ENCODE results near the gene ELF1. TPM values are rescaled to one million over a fixed set of nuclear protein-coding genes. Genes with fewer than 3 reads are reported as not detected.

The ELF1 gene
- total and polyA plus RNA-seq, 7 experiments from 2014 or later = 117 to 193 (median 169) TPM

GRCh38 chr13:40992678-40993518, 26.2 kb downstream of the ELF1 start:
- CTCF ChIA-PET = interaction anchor here (0.6 to 1.9 kb wide), 10 partner anchors 10 to 593 kb away, joined by 3 to 9 read pairs (median 4); no protein-coding TSS in a partner anchor
- Mint-ChIP-seq H3K36me3 (peaks cover 0 to 17% (median 9%) of the 10 kb centered on the region in 5 donors), H3K4me1 (peaks cover 58 to 98% (median 91%) of the 10 kb centered on the region in 7 donors), H3K4me3 (peak overlapping the region; percentile 12 to 57 (median 46)), H3K27ac (peak overlapping the region; percentile 54 to 94 (median 87)), H3K27me3 (no peaks in the 10 kb centered on the region), H3K9me3 (no peaks in the 10 kb centered on the region)
- POLR2A ChIA-PET = interaction anchor here (0.6 to 2.0 kb wide), 10 partner anchors 9 to 71 kb away, joined by 3 to 10 read pairs (median 4); no protein-coding TSS in a partner anchor
- Histone ChIP-seq H3K4me1 (ENCODE audit: control insufficient read depth in 2 of 2, insufficient read depth in 2 of 2, low read length in 2 of 2) (peaks cover 48 to 64% of the 10 kb centered on the region in 2 donors), H3K36me3 (ENCODE audit: control insufficient read depth in 2 of 3, insufficient read depth in 3 of 3, low read length in 3 of 3) (no peaks in the 10 kb centered on the region), H3K27me3 (ENCODE audit: control insufficient read depth in 2 of 2, insufficient read depth in 2 of 2, low read length in 2 of 2) (no peaks in the 10 kb centered on the region), H3K9me3 (ENCODE audit: control insufficient read depth in 2 of 3, low read length in 3 of 3) (no peaks in the 10 kb centered on the region), H3K4me3 (ENCODE audit: low read length) (no peak overlapping the region), H3K27ac (ENCODE audit: low read depth, low read length) (peak overlapping the region; percentile 57)
- DNase-seq (peak in 1 of 9 donors; percentile 52), ATAC-seq (peak; percentile 50)
- intact Hi-C loops (cut with micrococcal nuclease) = loop anchor here (1.0 kb wide), 3 partner anchors 9 to 217 kb away; no protein-coding TSS in a partner anchor

DNA sequence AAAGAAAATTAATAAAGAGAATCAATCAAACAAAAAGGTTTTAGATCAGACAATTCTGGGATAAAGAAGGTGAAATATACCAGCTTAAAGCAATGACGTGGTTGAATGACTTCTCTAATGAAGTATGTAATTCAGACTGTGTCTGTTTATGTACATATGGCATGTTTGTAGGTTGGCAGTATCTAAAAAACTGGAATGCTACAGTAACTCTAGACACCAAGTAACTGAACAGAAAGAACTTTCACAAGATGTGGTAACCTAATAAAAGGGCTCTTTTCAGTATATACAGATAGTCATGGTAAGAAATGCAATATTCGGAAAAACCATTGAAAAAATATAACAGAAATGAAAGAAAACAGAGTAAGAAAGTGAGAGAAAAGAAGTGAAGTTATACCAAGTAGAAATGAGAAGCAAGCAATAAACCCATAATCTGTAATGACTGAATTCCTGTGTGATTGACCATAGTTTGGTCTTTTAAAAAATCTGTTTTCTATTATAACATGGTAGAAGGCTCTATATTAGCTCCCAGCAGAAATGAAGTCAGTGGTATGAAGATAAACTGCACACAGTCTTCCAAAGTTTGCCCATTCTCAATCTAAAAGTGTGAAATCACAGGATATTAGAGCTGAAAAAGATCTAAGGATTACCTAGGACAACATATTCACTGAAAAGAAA, 31.4 kb downstream of the ELF1 start:
- H3K27me3 Mint-ChIP-seq = no peaks in the 10 kb centered on the region
- ATAC-seq (no peak), DNase-seq (no peak)
- Histone ChIP-seq H3K9me3 (ENCODE audit: control insufficient read depth in 2 of 3, low read length in 3 of 3) (no peaks in the 10 kb centered on the region), H3K27me3 (ENCODE audit: control insufficient read depth in 2 of 2, insufficient read depth in 2 of 2, low read length in 2 of 2) (no peaks in the 10 kb centered on the region), H3K27ac (ENCODE audit: low read depth, low read length) (peak overlapping the region; percentile 30), H3K36me3 (ENCODE audit: control insufficient read depth in 2 of 3, insufficient read depth in 3 of 3, low read length in 3 of 3) (no peaks in the 10 kb centered on the region), H3K4me1 (ENCODE audit: control insufficient read depth in 2 of 2, insufficient read depth in 2 of 2, low read length in 2 of 2) (peaks cover 38 to 67% of the 10 kb centered on the region in 2 donors), H3K4me3 (ENCODE audit: low read length) (no peak overlapping the region)
- ChIA-PET POLR2A (interaction anchor here (0.6 to 2.2 kb wide), 3 partner anchors 9 to 32 kb away, joined by 3 to 8 read pairs (median 5); partner anchors contain the start of gene ELF1), CTCF (interaction anchor here (0.9 kb wide), 1 partner anchor 214 kb away, joined by 3 read pairs; no protein-coding TSS in a partner anchor)
- H3K4me3 Mint-ChIP-seq = peak overlapping the region in 6 of 10 donors; percentile 23 to 44 (median 34)
- H3K9me3 Mint-ChIP-seq = no peaks in the 10 kb centered on the region
- peaks cover 0 to 5% (median 0%) of the 10 kb centered on the region in 5 donors for H3K36me3 Mint-ChIP-seq
- intact Hi-C loops (cut with micrococcal nuclease) = loop anchor here (1.0 to 10.0 kb wide), 2 partner anchors 9 to 1407 kb away; no protein-coding TSS in a partner anchor
- H3K27ac Mint-ChIP-seq = peak overlapping the region; percentile 25 to 88 (median 78)
- H3K4me1 Mint-ChIP-seq = peaks cover 44 to 89% (median 81%) of the 10 kb centered on the region in 7 donors

DNA sequence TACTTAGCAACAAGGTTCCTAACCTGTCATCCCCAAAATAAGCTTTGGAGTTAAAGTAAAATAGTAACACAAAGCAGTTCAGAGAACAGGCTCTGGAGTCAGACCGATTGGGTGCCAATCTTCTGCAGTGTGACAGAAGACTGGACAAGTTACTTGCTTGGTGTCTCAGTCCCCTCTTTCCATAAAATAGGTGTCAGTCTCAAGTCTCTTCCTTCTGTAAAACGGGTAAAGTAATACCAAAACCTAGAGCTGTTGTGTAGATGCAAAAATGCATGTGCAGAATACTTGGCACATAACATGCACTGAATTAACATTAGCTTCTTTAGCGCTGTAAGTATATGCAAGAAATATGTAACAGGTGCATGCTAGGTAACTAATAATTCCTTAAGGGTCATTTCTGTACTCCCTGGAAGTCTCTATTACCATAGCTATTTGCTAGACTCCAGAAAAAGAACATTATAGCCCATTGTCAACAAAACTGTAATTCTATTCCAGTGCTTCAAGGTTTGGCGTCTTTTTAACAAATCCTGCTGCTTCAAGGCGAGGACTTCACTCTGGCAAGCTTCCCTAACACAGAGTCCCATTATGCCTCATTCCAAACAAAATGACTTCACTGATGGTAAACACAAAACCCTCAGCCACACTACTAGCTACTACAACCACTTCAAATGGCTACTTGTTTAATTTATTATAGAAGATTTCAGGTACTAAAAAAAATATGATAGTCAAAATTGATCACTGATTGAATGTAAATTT, 32.8 kb downstream of the ELF1 start:
- Mint-ChIP-seq H3K27ac (peak overlapping the region; percentile 93 to 98 (median 96)), H3K27me3 (no peaks in the 10 kb centered on the region), H3K4me1 (peaks cover 45 to 78% (median 69%) of the 10 kb centered on the region in 7 donors), H3K36me3 (peaks cover 0 to 13% (median 2%) of the 10 kb centered on the region in 5 donors), H3K9me3 (no peaks in the 10 kb centered on the region), H3K4me3 (peak overlapping the region; percentile 80 to 97 (median 93))
- ATAC-seq (no peak), DNase-seq (no peak)
- intact Hi-C loops (cut with micrococcal nuclease) = loop anchor here in 1 of 2 donors (1.0 to 10.0 kb wide), 2 partner anchors 10 to 1409 kb away; no protein-coding TSS in a partner anchor
- H3K4me3 ChIP-seq (ENCODE audit: low read length) = peak overlapping the region; percentile 49
- no peaks in the 10 kb centered on the region for H3K27me3 ChIP-seq (ENCODE audit: control insufficient read depth in 2 of 2, insufficient read depth in 2 of 2, low read length in 2 of 2)
- peak overlapping the region; percentile 86 for H3K27ac ChIP-seq (ENCODE audit: low read depth, low read length)
- H3K36me3 ChIP-seq (ENCODE audit: control insufficient read depth in 2 of 3, insufficient read depth in 3 of 3, low read length in 3 of 3) = no peaks in the 10 kb centered on the region
- H3K4me1 ChIP-seq (ENCODE audit: control insufficient read depth in 2 of 2, insufficient read depth in 2 of 2, low read length in 2 of 2) = peaks cover 35 to 57% of the 10 kb centered on the region in 2 donors
- ChIA-PET POLR2A (interaction anchor here (1.0 to 2.7 kb wide), 7 partner anchors 9 to 38 kb away, joined by 3 to 12 read pairs (median 7); partner anchors contain the start of gene ELF1), CTCF (interaction anchor here (0.9 to 1.4 kb wide), 4 partner anchors 12 to 64 kb away, joined by 3 to 4 read pairs (median 3); no protein-coding TSS in a partner anchor)
- no peaks in the 10 kb centered on the region for H3K9me3 ChIP-seq (ENCODE audit: control insufficient read depth in 2 of 3, low read length in 3 of 3)

GRCh38 chr13:40985381-40986100, 33.6 kb downstream of the ELF1 start:
- Mint-ChIP-seq H3K4me3 (peak overlapping the region; percentile 80 to 97 (median 93)), H3K27ac (peak overlapping the region; percentile 93 to 98 (median 96)), H3K27me3 (no peaks in the 10 kb centered on the region), H3K36me3 (peaks cover 0 to 16% (median 4%) of the 10 kb centered on the region in 5 donors), H3K4me1 (peaks cover 43 to 76% (median 66%) of the 10 kb centered on the region in 7 donors), H3K9me3 (no peaks in the 10 kb centered on the region)
- ChIA-PET CTCF (interaction anchor here (0.7 to 1.4 kb wide), 4 partner anchors 11 to 1191 kb away, joined by 3 to 4 read pairs (median 3); no protein-coding TSS in a partner anchor), POLR2A (interaction anchor here (1.0 to 2.7 kb wide), 13 partner anchors 10 to 75 kb away, joined by 3 to 12 read pairs (median 4); partner anchors contain the start of genes ELF1 and WBP4)
- Histone ChIP-seq H3K36me3 (ENCODE audit: control insufficient read depth in 2 of 3, insufficient read depth in 3 of 3, low read length in 3 of 3) (no peaks in the 10 kb centered on the region), H3K4me1 (ENCODE audit: control insufficient read depth in 2 of 2, insufficient read depth in 2 of 2, low read length in 2 of 2) (peaks cover 29 to 51% of the 10 kb centered on the region in 2 donors), H3K9me3 (ENCODE audit: control insufficient read depth in 2 of 3, low read length in 3 of 3) (no peaks in the 10 kb centered on the region), H3K27me3 (ENCODE audit: control insufficient read depth in 2 of 2, insufficient read depth in 2 of 2, low read length in 2 of 2) (no peaks in the 10 kb centered on the region), H3K4me3 (ENCODE audit: low read length) (peak overlapping the region; percentile 49), H3K27ac (ENCODE audit: low read depth, low read length) (peak overlapping the region; percentile 86)
- no peak for ATAC-seq
- DNase-seq = no peak
- intact Hi-C loops (cut with micrococcal nuclease) = loop anchor here in 1 of 2 donors (1.0 to 10.0 kb wide), 4 partner anchors 11 to 1409 kb away; no protein-coding TSS in a partner anchor

DNA sequence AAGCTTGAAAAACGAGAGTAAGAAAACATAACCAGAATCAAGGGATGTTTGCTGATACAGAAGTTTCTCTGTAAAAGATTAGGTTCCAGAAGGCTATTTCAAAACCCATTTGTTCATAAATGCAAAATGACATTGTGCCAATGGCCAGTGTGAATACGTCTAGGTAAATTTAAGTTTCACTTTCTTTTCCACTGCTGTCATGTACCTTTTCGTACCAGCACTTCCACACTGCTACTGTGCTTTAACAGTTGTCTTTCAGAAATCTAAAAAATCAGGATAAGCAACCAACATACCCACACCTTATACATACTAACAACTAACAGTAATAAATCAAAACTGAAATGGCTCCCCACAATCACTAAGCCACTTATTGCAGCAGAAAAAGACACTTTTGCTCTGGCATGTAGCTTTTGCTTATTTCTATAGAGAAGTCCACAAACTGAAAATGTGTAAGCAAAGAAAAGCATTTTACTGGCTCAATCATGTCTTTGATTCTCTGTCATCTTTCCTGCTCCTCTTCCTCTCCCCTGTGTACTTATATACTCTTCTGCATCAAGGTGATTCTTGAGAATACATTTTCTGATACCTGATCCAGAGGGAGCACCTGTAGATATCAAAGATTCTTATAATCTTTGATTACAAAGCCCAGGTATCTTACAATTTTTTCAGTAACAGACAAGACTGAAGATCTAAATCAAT, 34.3 kb downstream of the ELF1 start:
- peaks cover 40 to 78% (median 61%) of the 10 kb centered on the region in 7 donors for H3K4me1 Mint-ChIP-seq
- Histone ChIP-seq H3K4me3 (ENCODE audit: low read length) (peak overlapping the region; percentile 49), H3K27ac (ENCODE audit: low read depth, low read length) (peak overlapping the region; percentile 86), H3K9me3 (ENCODE audit: control insufficient read depth in 2 of 3, low read length in 3 of 3) (no peaks in the 10 kb centered on the region), H3K27me3 (ENCODE audit: control insufficient read depth in 2 of 2, insufficient read depth in 2 of 2, low read length in 2 of 2) (no peaks in the 10 kb centered on the region), H3K36me3 (ENCODE audit: control insufficient read depth in 2 of 3, insufficient read depth in 3 of 3, low read length in 3 of 3) (no peaks in the 10 kb centered on the region), H3K4me1 (ENCODE audit: control insufficient read depth in 2 of 2, insufficient read depth in 2 of 2, low read length in 2 of 2) (peaks cover 29 to 44% of the 10 kb centered on the region in 2 donors)
- peak overlapping the region; percentile 93 to 98 (median 96) for H3K27ac Mint-ChIP-seq
- no peaks in the 10 kb centered on the region for H3K9me3 Mint-ChIP-seq
- intact Hi-C loops (cut with micrococcal nuclease) = loop anchor here (1.0 to 10.0 kb wide), 14 partner anchors 7 to 1410 kb away; partner anchors contain the start of genes FOXO1 (in 1 of the 2), KBTBD6 (in 1 of the 2), MRPS31 (in 1 of the 2) and NAA16 (in 1 of the 2)
- DNase-seq = peak in 7 of 9 donors; percentile 38 to 64 (median 52)
- H3K4me3 Mint-ChIP-seq = peak overlapping the region; percentile 80 to 97 (median 93)
- CTCF ChIA-PET = interaction anchor here (0.7 to 1.2 kb wide), 5 partner anchors 40 to 1190 kb away, joined by 3 to 4 read pairs (median 3); no protein-coding TSS in a partner anchor
- peaks cover 0 to 21% (median 4%) of the 10 kb centered on the region in 5 donors for H3K36me3 Mint-ChIP-seq
- no peaks in the 10 kb centered on the region for H3K27me3 Mint-ChIP-seq
- peak; percentile 55 for ATAC-seq
- POLR2A ChIA-PET = interaction anchor here (0.6 to 2.7 kb wide), 14 partner anchors 10 to 76 kb away, joined by 3 to 12 read pairs (median 4); partner anchors contain the start of genes ELF1 and WBP4

Measured in naive thymus-derived CD4-positive, alpha-beta T cell (primary cell).